ENCODE data around the gene AJM1.

Gene AJM1

DNA sequence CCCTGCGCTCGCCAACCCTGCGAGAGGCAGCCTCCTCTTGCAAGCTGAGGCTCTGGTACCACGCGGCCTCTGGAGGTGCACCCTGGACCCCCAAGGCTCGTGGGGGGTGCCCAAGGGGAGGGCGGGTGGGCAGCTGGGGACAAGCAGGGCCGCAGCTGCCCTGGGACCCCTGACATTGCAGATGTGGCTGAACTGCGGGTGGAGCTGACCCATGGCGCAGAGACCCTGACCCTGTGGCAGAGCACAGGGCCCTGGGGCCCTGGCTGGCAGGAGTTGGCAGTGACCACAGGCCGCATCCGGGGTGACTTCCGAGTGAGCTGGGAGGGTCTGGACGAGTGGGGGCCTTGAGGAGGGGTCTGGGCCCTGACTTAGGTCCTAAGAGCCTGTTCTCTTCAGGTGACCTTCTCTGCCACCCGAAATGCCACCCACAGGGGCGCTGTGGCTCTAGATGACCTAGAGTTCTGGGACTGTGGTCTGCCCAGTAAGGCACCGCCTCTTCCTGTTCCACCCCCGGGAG, 11.4 kb downstream of the AJM1 start:
- H3K4me3 ChIP-seq (ENCODE audit: low read depth, low read length), result no peak overlapping the region
- DNase-seq (ENCODE audit: low read depth), result peak; percentile 66
- TF ChIP-seq, protein P1, sequence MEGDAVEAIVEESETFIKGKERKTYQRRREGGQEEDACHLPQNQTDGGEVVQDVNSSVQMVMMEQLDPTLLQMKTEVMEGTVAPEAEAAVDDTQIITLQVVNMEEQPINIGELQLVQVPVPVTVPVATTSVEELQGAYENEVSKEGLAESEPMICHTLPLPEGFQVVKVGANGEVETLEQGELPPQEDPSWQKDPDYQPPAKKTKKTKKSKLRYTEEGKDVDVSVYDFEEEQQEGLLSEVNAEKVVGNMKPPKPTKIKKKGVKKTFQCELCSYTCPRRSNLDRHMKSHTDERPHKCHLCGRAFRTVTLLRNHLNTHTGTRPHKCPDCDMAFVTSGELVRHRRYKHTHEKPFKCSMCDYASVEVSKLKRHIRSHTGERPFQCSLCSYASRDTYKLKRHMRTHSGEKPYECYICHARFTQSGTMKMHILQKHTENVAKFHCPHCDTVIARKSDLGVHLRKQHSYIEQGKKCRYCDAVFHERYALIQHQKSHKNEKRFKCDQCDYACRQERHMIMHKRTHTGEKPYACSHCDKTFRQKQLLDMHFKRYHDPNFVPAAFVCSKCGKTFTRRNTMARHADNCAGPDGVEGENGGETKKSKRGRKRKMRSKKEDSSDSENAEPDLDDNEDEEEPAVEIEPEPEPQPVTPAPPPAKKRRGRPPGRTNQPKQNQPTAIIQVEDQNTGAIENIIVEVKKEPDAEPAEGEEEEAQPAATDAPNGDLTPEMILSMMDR (IDR thresholded peaks at IDR 0.05; ENCODE audit: insufficient read depth, low read depth, low read length, missing control alignments), result peak; percentile 43

DNA sequence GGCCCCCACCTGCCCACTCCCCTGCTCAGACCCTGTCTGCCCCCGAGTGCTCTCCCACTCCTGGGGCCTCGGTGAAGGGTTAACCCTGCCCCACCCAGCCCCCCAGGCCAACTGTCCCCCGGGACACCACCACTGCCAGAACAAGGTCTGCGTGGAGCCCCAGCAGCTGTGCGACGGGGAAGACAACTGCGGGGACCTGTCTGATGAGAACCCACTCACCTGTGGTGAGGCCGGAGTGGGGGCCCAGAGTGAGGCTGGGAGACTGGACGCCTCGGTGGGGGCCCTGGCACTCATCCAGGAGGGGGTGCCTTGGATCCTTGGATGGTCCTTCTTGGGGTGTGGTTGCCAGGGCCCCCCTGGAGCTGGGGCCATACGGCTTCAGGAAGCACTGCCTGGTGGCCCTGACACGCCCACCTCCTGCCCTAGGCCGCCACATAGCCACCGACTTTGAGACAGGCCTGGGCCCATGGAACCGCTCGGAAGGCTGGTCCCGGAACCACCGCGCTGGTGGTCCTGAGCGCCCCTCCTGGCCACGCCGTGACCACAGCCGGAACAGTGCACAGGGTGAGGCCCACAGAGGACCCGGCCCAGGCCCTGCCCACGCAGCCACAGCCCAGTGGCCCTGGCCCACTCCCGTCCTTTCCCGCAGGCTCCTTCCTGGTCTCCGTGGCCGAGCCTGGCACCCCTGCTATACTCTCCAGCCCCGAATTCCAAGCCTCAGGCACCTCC, 12.0 kb downstream of the AJM1 start:
- no peak for DNase-seq (ENCODE audit: low read depth)
- TF ChIP-seq, protein P1 (IDR thresholded peaks at IDR 0.05; ENCODE audit: insufficient read depth, low read depth, low read length, missing control alignments), result no peak
- H3K4me3 ChIP-seq (ENCODE audit: low read depth, low read length), result no peak overlapping the region

DNA sequence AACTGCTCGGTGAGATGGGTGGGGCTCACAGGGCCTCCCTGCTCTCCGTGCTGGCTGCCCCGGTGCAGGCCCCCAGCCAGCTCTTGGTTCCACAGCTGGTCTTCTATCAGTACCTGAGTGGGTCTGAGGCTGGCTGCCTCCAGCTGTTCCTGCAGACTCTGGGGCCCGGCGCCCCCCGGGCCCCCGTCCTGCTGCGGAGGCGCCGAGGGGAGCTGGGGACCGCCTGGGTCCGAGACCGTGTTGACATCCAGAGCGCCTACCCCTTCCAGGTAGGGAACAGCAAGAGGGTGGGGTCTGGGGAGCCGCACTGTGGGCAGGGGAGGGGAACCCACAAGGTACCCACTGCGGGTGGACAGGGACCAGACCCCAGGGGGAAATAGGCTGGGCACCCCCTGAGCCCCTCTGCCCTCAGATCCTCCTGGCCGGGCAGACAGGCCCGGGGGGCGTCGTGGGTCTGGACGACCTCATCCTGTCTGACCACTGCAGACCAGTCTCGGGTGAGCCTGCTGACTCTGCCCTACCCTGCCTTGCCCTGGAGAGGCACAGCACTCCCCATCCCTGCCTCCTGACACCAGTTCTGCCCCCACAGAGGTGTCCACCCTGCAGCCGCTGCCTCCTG, 12.7 kb downstream of the AJM1 start:
- no peak for DNase-seq (ENCODE audit: low read depth)
- TF ChIP-seq, protein P1 (IDR thresholded peaks at IDR 0.05; ENCODE audit: insufficient read depth, low read depth, low read length, missing control alignments), result no peak
- H3K4me3 ChIP-seq (ENCODE audit: low read depth, low read length), result no peak overlapping the region

DNA sequence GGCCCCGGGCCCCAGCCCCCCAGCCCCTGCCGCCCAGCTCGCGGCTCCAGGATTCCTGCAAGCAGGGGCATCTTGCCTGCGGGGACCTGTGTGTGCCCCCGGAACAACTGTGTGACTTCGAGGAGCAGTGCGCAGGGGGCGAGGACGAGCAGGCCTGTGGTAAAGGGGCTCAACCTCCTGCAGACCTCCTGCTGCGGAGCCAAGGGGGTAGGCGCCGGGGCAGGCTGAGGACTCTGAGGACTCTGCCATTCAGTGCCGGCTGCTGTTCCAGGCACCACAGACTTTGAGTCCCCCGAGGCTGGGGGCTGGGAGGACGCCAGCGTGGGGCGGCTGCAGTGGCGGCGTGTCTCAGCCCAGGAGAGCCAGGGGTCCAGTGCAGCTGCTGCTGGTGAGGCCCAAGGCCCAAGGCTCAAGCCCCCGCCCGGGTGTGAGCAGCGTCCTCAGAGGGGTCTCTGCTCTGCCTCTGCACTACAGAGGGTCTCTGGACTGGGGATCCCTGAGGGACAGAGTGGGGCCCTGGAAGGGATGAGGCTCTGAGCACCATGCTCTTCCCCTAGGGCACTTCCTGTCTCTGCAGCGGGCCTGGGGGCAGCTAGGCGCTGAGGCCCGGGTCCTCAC, 13.3 kb downstream of the AJM1 start:
- TF ChIP-seq, protein P1 (IDR thresholded peaks at IDR 0.05; ENCODE audit: insufficient read depth, low read depth, low read length, missing control alignments), result no peak
- H3K4me3 ChIP-seq (ENCODE audit: low read depth, low read length), result no peak overlapping the region
- no peak for DNase-seq (ENCODE audit: low read depth)

DNA sequence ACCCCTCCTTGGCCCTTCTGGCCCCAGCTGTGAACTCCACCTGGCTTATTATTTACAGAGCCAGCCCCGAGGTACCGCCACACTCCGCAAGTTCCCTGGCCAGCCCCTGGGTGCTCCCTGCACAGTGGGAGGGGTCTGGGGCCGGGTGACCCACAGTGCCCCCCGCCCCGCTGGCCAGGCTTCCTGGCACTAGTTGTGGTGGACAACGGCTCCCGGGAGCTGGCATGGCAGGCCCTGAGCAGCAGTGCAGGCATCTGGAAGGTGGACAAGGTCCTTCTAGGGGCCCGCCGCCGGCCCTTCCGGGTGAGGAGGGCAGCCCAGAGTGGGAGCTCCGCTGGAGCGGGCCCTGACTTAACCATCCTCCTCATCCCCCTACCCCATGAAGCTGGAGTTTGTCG, 13.8 kb downstream of the AJM1 start:
- H3K4me3 ChIP-seq (ENCODE audit: low read depth, low read length), result no peak overlapping the region
- DNase-seq (ENCODE audit: low read depth), result no peak
- TF ChIP-seq, protein P1 (IDR thresholded peaks at IDR 0.05; ENCODE audit: insufficient read depth, low read depth, low read length, missing control alignments), result no peak

DNA sequence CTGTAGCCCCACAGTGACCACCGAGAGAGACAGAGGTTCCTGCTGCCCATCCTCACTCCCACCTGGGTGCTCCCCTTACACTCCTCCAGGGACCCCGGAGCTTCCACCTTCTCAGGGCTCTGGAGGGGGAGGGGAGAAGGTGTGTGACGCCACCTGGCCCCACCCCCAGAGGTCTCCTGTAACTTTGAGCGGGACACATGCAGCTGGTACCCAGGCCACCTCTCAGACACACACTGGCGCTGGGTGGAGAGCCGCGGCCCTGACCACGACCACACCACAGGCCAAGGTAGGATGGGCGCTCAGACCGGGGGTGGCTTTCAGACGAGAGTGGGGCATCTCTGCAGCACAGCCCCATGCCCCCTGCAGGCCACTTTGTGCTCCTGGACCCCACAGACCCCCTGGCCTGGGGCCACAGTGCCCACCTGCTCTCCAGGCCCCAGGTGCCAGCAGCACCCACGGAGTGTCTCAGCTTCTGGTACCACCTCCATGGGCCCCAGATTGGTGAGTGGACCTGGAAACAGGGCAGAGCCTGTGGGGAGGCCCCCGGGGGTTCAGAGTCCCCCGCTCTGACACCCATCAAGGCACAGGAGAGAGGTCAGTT, 14.4 kb downstream of the AJM1 start:
- H3K4me3 ChIP-seq (ENCODE audit: low read depth, low read length), result no peak overlapping the region
- TF ChIP-seq, protein P1 (IDR thresholded peaks at IDR 0.05; ENCODE audit: insufficient read depth, low read depth, low read length, missing control alignments), result no peak
- DNase-seq (ENCODE audit: low read depth), result no peak

All from GM12865 (cell line).